GM18951 (cell line): Measurements from ENCODE around the gene B3GALT4.

Source experiments
- POLR2A ChIP-seq: IDR thresholded peaks from 4 replicates; pipeline ENCODE4 v1.6.1; 2011; ENCODE audit warnings: mild to moderate bottlenecking; ENCODE audit not compliant: insufficient read length, insufficient read depth; ENCODE audit errors: extremely low read depth
- in situ Hi-C: fragments of 300-500 bp; cut with MboI; formaldehyde crosslinking; loops from one replicate; pipeline ENCODE4 v1.12.0; 2022; ENCODE audit warnings: low sequenced_read_pairs, mixed read lengths, inconsistent platforms; ENCODE audit not compliant: unreplicated experiment

B3GALT4 gene

GRCh38 chr6:33276864-33277662 is at the start of gene B3GALT4:
TSS of gene B3GALT4 (plus strand) at chr6:33277123. CDS start at chr6:33277420, 297 bp downstream.
- peak; percentile 81 for TF ChIP-seq POLR2A
- in situ Hi-C loops, result no loop called here

GRCh38 chr6:33235221-33235634 is 41.7 kb upstream of the B3GALT4 start:
- in situ Hi-C loops, result no loop called here
- no peak for TF ChIP-seq POLR2A

- no peak for TF ChIP-seq POLR2A
- in situ Hi-C loops, result no loop called here
Observed at GRCh38 chr6:33236328-33236727, 40.6 kb upstream of the B3GALT4 start.

GRCh38 chr6:33236852-33237251 is 40.1 kb upstream of the B3GALT4 start:
- in situ Hi-C loops, result no loop called here
- TF ChIP-seq POLR2A, result no peak

- in situ Hi-C loops, result no loop called here
- TF ChIP-seq POLR2A, result no peak
Observed at GRCh38 chr6:33237741-33238140, 39.2 kb upstream of the B3GALT4 start.

- in situ Hi-C loops, result no loop called here
- TF ChIP-seq POLR2A, result no peak
Observed at GRCh38 chr6:33241968-33242367, 35.0 kb upstream of the B3GALT4 start.

- in situ Hi-C loops, result no loop called here
- no peak for TF ChIP-seq POLR2A
Observed at GRCh38 chr6:33243476-33243875, 33.4 kb upstream of the B3GALT4 start.

GRCh38 chr6:33247977-33248642 is 28.8 kb upstream of the B3GALT4 start:
- no peak for TF ChIP-seq POLR2A
- in situ Hi-C loops, result no loop called here

GRCh38 chr6:33248643-33248931 is 28.3 kb upstream of the B3GALT4 start:
- no peak for TF ChIP-seq POLR2A
- in situ Hi-C loops, result no loop called here

GRCh38 chr6:33248932-33249731 is 27.8 kb upstream of the B3GALT4 start:
- peak; percentile 95 for TF ChIP-seq POLR2A
- in situ Hi-C loops, result no loop called here

- TF ChIP-seq POLR2A, result no peak
- in situ Hi-C loops, result loop anchor here (5.0 kb wide), 1 partner anchor 88 kb away; no protein-coding TSS in a partner anchor
Observed at GRCh38 chr6:33249732-33250630, 26.9 kb upstream of the B3GALT4 start.

- no peak for TF ChIP-seq POLR2A
- in situ Hi-C loops, result loop anchor here (5.0 kb wide), 1 partner anchor 88 kb away; no protein-coding TSS in a partner anchor
Observed at GRCh38 chr6:33250731-33251130, 26.2 kb upstream of the B3GALT4 start.

GRCh38 chr6:33251395-33252012 is 25.4 kb upstream of the B3GALT4 start:
- no peak for TF ChIP-seq POLR2A
- in situ Hi-C loops, result loop anchor here (5.0 kb wide), 1 partner anchor 89 kb away; no protein-coding TSS in a partner anchor
